OCI-LY1 (cell line): ENCODE data around the gene OLFM3.

Experiments
- EZH2 ChIP-seq: fragments of 200-600 bp; sonication (generic), shearing (Covaris generic); IDR thresholded peaks from 2 replicates; pipeline ENCODE4 v1.8.0; 2017; ENCODE audit warnings: borderline replicate concordance, mixed run types, mild to moderate bottlenecking, antibody characterized with exemption, low read length, moderate library complexity, mixed read lengths
- TF ChIP-seq, protein P1 (sequence below): fragments of 200-600 bp; sonication (generic), shearing (Covaris generic); IDR thresholded peaks from 2 replicates; pipeline ENCODE4 v1.5.1; 2017; ENCODE audit warnings: mild to moderate bottlenecking, antibody characterized with exemption, low read length, moderate library complexity, mixed read lengths

DNA sequence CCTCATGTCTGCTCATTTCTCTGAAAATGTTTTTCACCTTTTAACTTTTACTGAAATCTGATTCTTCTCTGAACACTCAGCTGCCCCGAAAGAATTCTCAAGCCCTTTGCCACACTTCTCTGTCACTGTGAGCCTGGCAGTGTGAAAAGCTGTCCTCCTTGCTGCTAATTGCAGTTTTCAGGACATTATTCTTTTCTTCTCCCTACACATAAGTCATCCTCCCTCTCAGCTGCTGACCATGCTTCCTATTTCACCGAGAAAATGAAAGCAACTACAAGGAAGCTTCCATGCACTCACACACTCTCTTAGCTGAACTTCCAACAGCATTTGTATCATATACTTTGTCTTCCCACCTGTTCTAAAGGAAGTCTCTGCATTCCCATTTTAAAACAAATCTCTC is 15.8 kb downstream of the OLFM3 start:
- TF ChIP-seq, protein P1, sequence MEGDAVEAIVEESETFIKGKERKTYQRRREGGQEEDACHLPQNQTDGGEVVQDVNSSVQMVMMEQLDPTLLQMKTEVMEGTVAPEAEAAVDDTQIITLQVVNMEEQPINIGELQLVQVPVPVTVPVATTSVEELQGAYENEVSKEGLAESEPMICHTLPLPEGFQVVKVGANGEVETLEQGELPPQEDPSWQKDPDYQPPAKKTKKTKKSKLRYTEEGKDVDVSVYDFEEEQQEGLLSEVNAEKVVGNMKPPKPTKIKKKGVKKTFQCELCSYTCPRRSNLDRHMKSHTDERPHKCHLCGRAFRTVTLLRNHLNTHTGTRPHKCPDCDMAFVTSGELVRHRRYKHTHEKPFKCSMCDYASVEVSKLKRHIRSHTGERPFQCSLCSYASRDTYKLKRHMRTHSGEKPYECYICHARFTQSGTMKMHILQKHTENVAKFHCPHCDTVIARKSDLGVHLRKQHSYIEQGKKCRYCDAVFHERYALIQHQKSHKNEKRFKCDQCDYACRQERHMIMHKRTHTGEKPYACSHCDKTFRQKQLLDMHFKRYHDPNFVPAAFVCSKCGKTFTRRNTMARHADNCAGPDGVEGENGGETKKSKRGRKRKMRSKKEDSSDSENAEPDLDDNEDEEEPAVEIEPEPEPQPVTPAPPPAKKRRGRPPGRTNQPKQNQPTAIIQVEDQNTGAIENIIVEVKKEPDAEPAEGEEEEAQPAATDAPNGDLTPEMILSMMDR, result no peak
- no peak for TF ChIP-seq EZH2
